Inflammatory macrophage (primary cell): ENCODE data around the gene BZW2.

Experiments
- DNase-seq, 2 donors: peaks; one replicate each; pipeline ENCODE4 v3.0.0-alpha.2; 2020 to 2022
- total RNA-seq, 18 experiments: gene quantifications; one replicate each; lab custom pipeline; 2026; ENCODE audit warnings: mixed read lengths in 6 of 18, inconsistent platforms in 2 of 18; lab: John Stamatoyannopoulos, UW

Gene BZW2
- total RNA-seq, result 24.7 to 46.1 (median 35.7) reads per million in 18 experiments

- peak; percentile 96 to 98 for DNase-seq
Observed at GRCh38 chr7:16645593-16646471, at the start of gene BZW2, which contains the start of gene ANKMY2. BZW2 (plus strand) TSS chr7:16646181; CDS start chr7:16665444, 19,263 bp downstream. ANKMY2 (minus strand) TSS chr7:16645754; CDS start chr7:16645573, 181 bp downstream.

- DNase-seq, result no peak
Observed at GRCh38 chr7:16598015-16598414, 48.0 kb upstream of the BZW2 start.

- DNase-seq, result no peak
Observed at GRCh38 chr7:16599860-16600259, 46.1 kb upstream of the BZW2 start.

GRCh38 chr7:16603633-16604032 lies 42.3 kb upstream of the BZW2 start:
- no peak for DNase-seq

GRCh38 chr7:16604054-16604453 lies 41.9 kb upstream of the BZW2 start:
- DNase-seq, result no peak

- DNase-seq, result no peak
Observed at GRCh38 chr7:16606704-16607103, 39.3 kb upstream of the BZW2 start.

GRCh38 chr7:16609842-16610450 lies 36.0 kb upstream of the BZW2 start:
- DNase-seq, result peak in 1 of 2 donors; percentile 50

GRCh38 chr7:16611711-16612110 lies 34.3 kb upstream of the BZW2 start:
- DNase-seq, result no peak

GRCh38 chr7:16615228-16615627 lies 30.8 kb upstream of the BZW2 start:
- DNase-seq, result no peak

- DNase-seq, result no peak
Observed at GRCh38 chr7:16616122-16616521, 29.9 kb upstream of the BZW2 start.

GRCh38 chr7:16616542-16616941 lies 29.4 kb upstream of the BZW2 start:
- no peak for DNase-seq

- DNase-seq, result peak in 1 of 2 donors; percentile 18
Observed at GRCh38 chr7:16619979-16620408, 26.0 kb upstream of the BZW2 start.

- no peak for DNase-seq
Observed at GRCh38 chr7:16626388-16626787, 19.6 kb upstream of the BZW2 start.

- no peak for DNase-seq
Observed at GRCh38 chr7:16627236-16627635, 18.7 kb upstream of the BZW2 start.

GRCh38 chr7:16630654-16631053 lies 15.3 kb upstream of the BZW2 start:
- DNase-seq, result no peak

- peak; percentile 40 to 54 for DNase-seq
Observed at GRCh38 chr7:16634271-16634738, 11.7 kb upstream of the BZW2 start.

GRCh38 chr7:16636555-16637101 lies 9.4 kb upstream of the BZW2 start:
- no peak for DNase-seq

GRCh38 chr7:16637379-16637778 lies 8.6 kb upstream of the BZW2 start:
- no peak for DNase-seq

GRCh38 chr7:16638282-16639280 lies 7.4 kb upstream of the BZW2 start:
- DNase-seq, result no peak

- no peak for DNase-seq
Observed at GRCh38 chr7:16644157-16644556, 1.8 kb upstream of the BZW2 start.

- DNase-seq, result peak; percentile 63 to 81
Observed at GRCh38 chr7:16644636-16645592, 1.1 kb upstream of the BZW2 start.
